GM19468 (cell line): Measurements from ENCODE around the gene ANAPC2.
A peak's percentile ranks its signal among the peaks of the same experiment; 100 is the strongest.

Source experiments
- ATAC-seq: cut with Tn5 transposase; IDR thresholded peaks from one replicate; pipeline ENCODE4 v1.9.1; 2021; ENCODE audit warnings: mild to moderate bottlenecking, moderate library complexity, moderate number of reproducible peaks; ENCODE audit not compliant: unreplicated experiment; ENCODE audit errors: extremely low read depth

Gene ANAPC2

DNA sequence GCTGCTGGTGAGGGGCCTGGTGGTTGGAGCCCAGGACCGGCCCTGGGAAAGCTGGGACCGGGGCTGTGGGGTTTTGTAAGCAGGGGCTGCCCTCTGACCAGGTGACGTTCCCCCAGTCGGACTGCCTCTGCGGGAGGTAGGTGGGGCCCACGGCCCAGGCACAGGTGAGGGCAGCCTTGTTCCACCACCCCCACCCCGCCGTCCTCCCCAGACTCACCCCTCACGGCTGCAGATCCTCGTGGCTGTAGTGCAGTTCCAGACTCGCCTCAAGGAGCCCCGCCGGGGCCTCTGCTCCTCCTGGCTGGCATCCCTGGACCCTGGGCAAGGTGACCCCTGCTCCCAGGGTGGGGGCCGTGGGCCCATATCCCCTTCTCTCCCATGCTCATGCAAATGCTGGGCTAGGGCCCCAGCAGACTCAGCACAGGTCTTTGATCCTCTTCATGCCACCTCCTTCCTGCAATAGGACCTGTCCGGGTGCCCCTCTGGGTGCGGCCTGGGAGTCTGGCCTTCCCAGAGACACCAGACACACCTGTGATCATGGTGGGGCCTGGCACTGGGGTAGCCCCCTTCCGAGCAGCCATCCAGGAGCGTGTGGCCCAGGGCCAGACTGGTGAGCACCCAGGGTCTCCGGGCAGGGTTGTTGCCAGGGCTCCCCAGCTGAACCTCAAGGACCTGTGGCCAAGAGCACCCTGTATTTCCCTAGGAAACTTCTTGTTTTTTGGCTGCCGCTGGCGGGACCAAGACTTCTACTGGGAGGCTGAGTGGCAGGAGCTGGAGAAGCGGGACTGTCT, 27.0 kb upstream of the ANAPC2 start:
- ATAC-seq: no peak

DNA sequence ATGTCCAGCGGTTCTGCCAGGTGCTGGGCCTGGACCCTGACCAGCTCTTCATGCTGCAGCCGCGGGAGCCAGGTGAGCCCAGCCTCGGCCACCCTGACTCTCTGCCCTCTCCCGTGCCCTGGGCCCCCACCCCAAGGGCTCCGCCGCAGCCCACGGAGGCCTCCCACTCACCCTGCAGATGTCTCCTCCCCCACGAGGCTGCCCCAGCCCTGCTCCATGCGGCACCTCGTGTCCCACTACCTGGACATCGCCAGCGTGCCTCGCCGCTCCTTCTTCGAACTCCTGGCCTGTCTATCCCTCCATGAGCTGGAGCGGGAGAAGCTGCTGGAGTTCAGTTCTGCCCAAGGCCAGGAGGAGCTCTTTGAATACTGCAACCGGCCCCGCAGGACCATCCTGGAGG, 26.3 kb upstream of the ANAPC2 start:
- ATAC-seq: no peak

DNA sequence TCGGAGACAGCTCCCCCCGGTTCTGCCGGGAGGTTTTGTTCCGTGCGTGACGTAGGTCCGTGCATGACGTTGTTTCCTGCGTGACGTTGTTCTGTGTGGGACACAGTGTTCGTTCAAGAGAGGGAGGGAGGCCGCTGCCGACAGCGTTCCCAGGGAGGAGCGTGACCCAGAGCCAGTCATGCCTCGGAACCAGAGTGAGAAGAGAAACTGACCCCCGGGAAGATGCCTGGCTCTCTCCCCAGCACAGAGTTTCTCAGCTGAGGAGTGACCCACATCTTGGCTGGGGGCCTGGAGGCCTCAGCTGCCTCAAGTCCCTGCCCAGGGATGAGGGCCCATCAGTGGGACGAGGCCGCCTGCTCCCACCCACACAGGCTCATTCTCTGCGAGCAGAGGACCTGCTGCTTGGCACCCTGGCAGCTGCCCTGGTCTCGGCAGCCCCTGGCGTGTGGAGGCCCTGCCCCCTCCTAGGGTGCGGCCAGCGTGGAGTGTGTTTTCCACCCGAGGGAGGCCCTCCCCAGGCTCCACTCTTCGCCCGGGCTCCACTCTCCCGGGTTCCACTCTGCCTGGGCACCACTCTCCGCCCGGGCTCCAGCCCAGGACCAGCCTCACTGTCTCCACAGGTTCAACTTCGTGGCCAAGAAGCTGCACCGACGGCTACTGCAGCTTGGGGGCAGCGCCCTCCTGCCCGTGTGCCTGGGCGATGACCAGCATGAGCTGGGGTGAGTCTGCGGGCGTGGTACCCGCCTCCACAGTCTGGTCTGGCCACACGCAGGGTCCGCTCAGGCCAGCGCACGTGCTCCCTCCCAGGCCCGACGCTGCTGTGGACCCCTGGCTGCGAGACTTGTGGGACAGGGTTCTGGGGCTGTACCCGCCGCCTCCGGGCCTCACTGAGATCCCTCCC, 25.1 kb upstream of the ANAPC2 start:
- ATAC-seq: no peak

DNA sequence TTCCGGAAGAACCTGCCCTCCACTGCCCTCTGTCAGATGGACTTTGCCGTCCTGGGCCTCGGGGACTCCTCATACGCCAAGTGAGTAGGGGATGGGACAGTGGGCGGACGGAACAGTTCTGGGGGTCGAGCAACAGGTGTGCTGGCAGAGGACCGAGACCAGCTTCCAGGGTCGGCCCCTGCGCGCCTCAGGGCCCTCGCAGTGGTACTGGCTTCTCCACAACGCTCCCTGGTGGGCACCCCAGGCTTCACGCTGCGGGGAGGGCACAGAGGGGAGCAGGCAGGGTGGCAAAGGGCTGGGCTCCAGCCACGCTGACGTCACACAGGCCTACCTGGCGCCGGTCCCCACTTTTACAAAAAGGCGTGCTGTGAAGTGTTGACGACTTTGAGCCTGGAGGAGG, 24.2 kb upstream of the ANAPC2 start:
- no peak for ATAC-seq

DNA sequence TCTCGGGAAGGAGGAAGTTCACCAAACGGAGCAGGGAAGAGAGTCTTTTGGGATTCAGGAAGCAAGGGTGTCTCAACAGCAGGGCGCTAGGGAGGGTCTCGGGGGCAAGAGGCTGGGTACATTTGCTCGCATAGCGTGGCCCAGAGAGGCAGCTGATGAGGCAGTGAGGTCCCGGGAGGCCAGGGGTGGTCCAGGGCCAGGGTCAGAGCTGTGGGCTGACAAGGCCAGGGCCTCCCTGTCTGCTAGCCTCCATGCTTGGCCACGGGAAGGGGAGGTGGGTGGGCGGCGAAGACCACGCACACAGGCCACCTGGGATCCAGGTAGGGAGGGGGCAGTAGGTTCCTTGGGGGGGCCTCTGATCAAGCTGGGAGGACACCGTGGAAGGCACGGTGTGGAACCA, 23.2 kb upstream of the ANAPC2 start:
- no peak for ATAC-seq

DNA sequence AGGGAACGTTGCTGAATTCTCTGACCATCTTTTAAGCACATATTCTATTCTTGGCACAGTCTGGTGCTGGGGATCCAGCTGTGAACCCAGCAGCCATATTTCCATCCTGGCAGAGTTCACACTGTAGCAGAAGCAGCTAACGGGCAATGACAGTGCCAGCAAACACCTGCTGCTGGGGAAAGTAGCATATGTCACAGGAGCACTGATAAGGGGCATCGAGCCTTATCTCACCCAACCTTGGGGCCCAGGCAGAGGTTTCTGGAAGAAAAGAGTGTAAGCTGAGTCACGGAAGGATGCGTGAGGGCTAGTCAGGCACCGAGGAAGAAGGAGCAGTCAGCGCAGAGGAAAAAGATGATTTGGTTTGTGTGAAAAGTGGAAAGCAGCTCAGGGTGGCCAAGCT, 18.2 kb upstream of the ANAPC2 start:
- no peak for ATAC-seq

DNA sequence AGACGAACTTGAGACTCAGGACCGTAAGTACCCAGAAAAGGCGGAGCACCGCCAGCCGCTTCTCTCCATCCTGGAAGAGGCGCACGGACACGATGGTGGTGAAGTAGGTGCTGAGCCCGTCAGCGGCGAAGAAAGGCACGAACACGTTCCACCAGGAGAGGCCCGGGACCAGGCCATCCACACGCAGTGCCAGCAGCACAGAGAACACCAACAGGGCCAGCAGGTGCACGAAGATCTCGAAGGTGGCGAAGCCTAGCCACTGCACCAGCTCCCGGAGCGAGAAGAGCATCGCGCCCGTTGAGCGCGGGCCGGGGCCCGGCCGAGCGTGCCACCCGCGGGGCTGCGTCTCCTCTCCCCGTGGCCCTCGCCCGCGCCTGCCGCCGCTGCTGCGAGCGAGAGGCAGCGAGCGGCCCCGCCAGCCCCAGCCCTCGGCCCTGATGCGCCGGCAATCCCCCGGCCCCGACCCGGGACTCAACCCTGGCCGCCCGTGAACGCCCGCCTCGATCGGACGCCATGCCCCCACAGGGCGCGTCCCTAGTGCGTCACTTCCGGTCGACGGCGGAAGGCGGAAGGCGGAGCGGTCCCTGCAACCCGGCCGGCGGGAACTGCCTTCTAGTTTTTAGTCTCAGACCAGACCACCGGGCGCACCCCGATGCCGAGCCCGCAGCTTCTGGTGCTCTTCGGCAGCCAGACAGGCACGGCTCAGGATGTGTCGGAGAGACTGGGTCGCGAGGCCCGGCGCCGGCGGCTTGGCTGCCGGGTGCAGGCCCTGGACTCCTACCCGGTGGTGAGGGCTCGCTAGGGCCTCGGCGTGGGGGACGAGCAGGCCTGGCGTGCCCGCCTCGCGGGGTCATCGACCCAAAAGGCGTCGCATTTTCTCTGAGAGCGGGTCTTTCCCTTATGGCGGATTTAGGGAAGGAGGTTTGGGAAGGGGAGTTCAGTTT, 17.0 kb upstream of the ANAPC2 start, which contains the start of the genes NDOR1 and TMEM203:
Gene NDOR1 (plus strand): TSS at position 575 of the 944 bp plus-strand sequence. CDS start 78 bp downstream, at position 653.
Gene TMEM203 (minus strand): TSS at position 523 of the 944 bp plus-strand sequence. CDS start 234 bp downstream, at position 289.
- peak; percentile 27 for ATAC-seq

DNA sequence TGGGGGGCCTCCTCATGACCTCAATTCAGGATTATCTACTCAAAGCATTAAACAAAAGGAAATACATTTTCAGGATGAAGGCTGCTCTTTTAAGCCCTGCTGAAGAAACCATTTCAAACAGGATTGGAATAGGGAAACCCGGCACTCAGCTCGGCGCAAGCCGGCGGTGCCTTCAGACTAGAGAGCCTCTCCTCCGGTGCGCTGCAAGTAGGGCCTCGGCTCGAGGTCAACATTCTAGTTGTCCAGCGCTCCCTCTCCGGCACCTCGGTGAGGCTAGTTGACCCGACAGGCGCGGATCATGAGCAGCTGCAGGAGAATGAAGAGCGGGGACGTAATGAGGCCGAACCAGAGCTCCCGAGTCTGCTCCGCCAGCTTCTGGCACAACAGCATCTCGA, 16.4 kb upstream of the ANAPC2 start:
- ATAC-seq: no peak

DNA sequence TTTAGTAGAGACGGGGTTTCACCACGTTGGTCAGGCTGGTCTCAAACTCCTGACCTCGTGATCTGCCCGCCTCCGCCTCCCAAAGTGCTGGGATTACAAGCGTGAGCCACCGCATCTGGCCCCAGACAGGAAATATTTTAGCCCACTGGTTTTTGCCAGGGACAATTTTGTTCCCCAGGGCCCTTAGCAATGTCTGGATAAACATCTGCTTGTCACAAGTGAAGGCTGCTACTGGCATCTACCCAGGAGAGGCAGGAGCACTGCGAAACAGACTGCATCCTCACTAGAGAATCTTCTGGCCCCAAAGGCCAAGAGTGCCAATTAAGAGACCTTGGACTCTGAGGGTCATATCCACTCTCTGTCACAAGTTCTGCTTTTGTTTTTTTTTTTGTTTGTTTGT, 14.6 kb upstream of the ANAPC2 start:
- ATAC-seq: no peak

DNA sequence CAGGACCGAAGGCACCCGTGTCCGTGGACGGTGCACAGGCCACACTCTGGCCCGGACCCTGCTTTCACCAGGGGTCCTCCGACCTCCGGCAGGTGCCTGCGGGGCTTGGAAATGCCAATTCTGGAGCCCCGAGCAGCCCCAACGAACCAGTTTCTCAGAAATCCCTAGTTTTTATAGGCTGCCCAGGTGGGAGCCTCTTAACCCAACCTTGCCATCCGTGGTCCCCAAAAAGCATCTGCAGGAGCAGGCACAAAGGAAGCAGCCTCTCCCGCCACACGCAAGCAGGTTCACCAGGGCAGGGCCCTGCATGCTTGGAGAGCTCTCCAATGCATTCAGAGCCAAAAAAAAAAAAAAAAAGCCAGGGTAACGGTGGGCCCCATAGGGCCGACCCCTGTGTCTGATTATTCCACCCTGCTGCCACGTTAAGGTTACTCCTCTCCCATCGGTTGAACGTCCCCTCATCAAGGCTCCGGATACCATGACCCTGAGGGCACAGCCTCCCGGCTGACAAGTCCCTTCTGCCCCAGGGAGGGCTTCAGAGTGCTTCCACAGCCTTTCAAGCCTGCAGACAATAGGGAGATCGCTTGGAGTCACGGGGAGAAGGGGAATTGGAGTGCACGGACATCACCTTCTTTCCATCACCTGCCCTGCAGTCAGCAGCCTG, 13.0 kb upstream of the ANAPC2 start:
- ATAC-seq: no peak

DNA sequence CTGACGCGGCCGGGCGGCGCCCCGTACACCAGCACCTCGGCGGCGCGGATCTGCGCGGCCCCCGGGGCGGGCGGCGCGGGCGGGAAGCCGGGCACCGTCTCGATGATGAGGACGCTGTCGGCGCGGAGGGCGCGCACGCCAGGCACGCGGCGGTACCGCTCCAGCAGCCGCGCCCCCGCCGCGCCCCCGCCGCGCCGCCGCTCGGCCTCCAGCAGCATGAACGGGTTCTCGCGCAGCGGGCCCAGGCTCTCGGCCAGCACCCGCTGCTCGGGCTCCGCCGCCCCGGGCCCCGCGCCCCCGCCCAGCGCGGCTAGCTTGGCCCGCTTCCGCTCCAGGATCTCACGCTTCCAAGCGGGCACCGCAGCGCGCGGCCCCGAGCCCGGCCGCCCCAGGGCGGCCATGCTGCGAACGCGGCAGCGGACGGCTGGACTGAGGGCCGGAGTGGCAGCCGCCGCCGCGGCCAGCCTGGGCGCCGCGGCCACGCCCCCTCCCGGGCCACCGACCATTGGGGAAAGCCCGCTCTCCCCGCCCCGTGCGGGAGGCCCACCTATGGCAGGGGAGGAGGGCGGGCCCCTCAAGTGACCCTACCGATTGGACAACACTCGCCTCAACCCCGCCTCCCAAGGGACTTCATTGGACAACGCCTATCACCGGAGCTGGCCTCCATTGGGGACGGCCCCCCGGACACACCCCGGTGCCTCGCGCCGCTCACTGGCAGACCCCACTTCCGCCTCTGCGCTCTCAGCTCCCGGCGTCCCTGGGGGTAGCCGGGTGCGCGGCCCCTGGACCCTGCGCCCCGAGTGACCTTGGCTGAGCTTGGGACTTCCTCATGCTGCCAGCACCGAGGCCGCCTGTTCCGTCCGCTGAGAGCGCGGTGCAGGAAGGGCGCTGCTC, 12.2 kb upstream of the ANAPC2 start, which contains the start of gene TPRN:
Gene TPRN (minus strand): TSS at position 431 of the 894 bp plus-strand sequence. CDS start 30 bp downstream, at position 401.
- peak; percentile 70 for ATAC-seq

DNA sequence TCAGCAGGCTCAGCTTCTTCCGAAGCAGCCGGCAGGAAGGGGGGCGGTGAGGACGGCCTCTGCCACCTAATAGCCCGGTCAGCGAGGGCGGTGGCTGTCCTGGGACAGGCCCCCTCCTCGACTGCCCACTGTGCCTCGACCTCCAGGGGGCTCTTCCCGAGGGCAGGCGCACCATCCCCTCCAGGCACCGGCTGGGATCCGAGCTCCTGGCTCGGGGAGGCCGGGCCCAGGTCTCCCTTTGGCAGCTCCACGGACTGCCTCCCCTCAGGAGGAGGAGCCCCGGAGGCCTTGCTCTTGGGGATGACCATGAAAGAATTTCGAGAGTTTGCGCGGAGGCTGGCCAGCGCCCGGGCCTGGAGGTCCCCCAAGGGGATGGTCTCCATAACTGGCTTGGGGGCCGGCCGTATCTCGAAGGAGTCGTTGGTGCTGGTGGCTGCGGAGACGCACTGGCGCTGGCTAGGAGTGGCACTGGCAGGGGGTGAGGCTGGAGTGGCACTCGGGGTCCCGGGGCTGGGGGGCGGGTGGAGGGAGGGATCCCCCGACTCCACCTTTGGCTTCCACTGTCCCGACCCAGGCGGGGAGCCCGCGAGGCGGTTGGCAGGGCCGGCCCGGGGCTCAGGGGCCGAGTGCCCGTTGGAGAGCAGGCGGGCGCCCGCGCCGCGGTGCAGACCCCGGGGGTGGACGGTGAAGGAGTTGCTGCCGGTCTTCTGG, 11.2 kb upstream of the ANAPC2 start:
- no peak for ATAC-seq

DNA sequence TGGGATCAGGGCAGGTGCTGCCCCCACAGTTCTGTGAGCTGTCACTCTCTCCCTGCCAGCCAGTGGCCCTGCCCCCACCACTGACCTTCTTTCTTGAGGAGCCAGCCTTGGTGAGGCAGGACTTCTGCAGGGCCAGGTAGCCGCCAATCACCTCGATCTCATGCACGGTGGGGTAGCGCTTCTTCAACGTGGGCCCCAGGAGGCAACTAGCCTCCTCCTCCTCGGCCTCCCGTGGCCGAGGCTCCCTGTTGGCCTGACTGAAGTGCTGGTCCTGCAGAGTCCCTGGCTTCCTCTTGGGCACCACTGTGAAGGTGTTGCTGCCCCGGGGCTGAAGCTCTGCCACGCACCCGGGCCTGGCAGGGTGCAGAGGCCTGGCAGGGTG, 10.5 kb upstream of the ANAPC2 start:
- ATAC-seq: no peak

DNA sequence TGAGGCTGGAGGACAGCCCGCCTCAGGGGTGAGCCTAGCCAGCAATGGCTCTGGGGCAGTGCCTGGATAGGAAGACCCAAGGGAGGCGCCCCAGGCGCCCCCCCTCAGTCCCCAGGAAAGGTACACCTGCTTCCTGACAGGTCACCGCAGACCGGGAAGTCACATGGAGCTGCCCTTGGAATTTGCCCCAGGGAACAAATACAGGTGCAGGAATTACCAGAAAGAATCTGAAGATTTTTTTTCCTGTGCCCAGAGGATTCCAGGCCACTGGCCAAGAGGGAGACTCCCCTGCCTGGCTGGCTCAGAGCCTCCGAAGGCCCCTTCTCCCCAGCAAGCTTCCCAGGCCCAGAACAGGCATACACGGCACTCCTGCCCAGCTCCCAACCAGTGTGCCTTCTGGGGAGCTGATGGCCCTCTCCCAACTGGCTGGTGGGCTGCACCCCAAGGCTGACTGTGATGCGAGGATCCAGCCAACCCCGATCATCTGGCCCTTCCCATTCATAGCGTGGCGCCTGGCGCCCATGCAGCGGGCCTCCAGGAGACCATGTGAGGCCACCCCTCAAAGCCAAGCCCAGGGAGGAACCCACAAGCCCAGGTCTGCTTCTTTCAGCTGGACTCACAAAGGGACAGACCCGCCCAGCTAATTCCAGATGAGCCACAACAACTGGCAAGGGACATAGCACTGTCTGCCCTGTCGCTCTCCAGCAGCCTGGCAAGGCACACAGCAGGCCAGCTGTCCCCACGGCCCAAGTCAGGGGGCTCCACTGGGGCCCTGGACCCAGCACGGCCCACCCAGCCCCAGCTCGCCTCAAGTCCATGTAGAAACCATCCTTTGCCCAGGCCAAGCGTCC, 9.9 kb upstream of the ANAPC2 start:
- ATAC-seq: no peak

DNA sequence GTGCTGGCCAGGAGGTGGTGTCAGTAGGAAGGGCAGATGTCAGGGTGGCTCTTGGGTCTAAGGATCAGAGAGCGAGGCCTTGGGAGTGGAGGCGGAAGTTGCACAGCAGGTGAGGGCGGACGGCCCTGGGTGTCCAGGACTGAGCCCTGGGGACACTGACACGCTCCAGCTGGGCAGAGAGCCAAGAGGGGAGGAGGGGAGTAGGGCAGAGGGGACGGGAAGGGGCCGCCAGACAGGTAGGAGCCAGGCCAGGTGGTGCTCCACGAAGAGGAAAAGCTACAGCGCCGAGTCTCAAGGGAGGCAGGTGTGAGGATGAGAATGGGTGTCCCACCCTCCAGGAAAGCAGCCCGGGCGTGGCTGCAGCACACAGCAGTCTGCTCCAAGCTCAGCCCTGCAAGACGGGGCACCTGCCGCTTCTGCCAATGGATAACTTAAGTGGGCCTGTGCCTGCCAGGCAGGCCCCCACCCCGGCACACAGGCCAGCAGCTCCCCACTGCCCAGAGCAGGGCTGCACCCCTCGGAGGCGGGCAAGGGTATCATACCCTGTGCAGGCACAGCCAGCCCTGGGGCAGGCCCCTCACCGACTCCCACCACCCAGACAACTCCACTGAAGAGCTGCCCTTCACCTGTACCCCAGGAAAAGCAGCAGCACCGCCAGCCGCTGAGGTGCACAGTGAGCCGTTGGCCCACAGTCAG, 7.3 kb upstream of the ANAPC2 start:
- ATAC-seq: no peak

DNA sequence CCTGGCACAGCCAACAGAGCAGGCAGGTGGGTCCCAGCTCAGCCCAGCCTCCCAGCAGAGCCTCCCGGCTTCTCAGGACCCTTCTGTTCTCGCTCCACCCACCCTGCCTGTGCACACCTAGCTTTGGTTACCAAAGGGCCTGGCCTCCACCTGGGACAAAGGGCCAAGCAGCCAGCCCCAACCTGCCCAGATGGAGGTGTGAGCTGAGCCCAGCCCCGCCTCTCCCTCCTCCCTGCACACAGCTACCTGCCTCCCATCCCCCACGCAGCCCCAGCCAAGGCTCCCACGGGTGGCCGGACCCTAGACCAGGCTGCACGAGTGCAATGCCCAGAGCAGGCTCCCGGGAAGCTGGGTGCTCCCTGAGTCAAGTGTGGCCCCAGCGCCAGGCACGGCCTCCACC, 6.5 kb upstream of the ANAPC2 start:
- no peak for ATAC-seq
